Measurements from ENCODE around the gene CAVIN3.
A peak's percentile ranks its signal among the peaks of the same experiment; 100 is the strongest.
"Not testable (repeated sequence)": the region's sequence is repeated elsewhere in the genome, so short reads cannot be mapped to it uniquely, and the experiment has no call there.

Gene CAVIN3

GRCh38 chr11:6312106-6312505 lies 8.2 kb downstream of the CAVIN3 start:
- Mint-ChIP-seq H3K4me1 (peaks cover 8% of the 10 kb centered on the region), H3K36me3 (no peaks in the 10 kb centered on the region), H3K27ac (no peak overlapping the region), H3K27me3 (peaks cover 46% of the 10 kb centered on the region), H3K9me3 (no peaks in the 10 kb centered on the region), H3K4me3 (no peak overlapping the region)
- ATAC-seq, result no peak

GRCh38 chr11:6307876-6308275 lies 12.4 kb downstream of the CAVIN3 start:
- Mint-ChIP-seq H3K4me1 (no peaks in the 10 kb centered on the region), H3K27me3 (peaks cover 28% of the 10 kb centered on the region), H3K9me3 (no peaks in the 10 kb centered on the region), H3K27ac (no peak overlapping the region), H3K36me3 (no peaks in the 10 kb centered on the region), H3K4me3 (no peak overlapping the region)
- no peak for ATAC-seq

GRCh38 chr11:6305297-6305696 lies 15.0 kb downstream of the CAVIN3 start:
- no peaks in the 10 kb centered on the region for H3K36me3 Mint-ChIP-seq
- ATAC-seq, result no peak

GRCh38 chr11:6303661-6304060 lies 16.6 kb downstream of the CAVIN3 start:
- Mint-ChIP-seq H3K36me3 (no peaks in the 10 kb centered on the region), H3K4me3 (no peak overlapping the region), H3K4me1 (no peaks in the 10 kb centered on the region), H3K9me3 (no peaks in the 10 kb centered on the region), H3K27ac (no peak overlapping the region), H3K27me3 (peaks cover 39% of the 10 kb centered on the region)
- ATAC-seq, result no peak

More at GRCh38 chr11:6305297-6305696, 15.0 kb downstream of the CAVIN3 start:
- no peaks in the 10 kb centered on the region for H3K4me1 Mint-ChIP-seq
- H3K27ac Mint-ChIP-seq, result no peak overlapping the region
- H3K27me3 Mint-ChIP-seq, result peaks cover 39% of the 10 kb centered on the region
- no peaks in the 10 kb centered on the region for H3K9me3 Mint-ChIP-seq
- H3K4me3 Mint-ChIP-seq, result no peak overlapping the region

GRCh38 chr11:6301096-6301495 lies 19.2 kb downstream of the CAVIN3 start:
- Mint-ChIP-seq H3K27me3 (peaks cover 23% of the 10 kb centered on the region), H3K4me1 (no peaks in the 10 kb centered on the region), H3K9me3 (no peaks in the 10 kb centered on the region), H3K36me3 (no peaks in the 10 kb centered on the region), H3K4me3 (no peak overlapping the region), H3K27ac (no peak overlapping the region)
- ATAC-seq, result no peak

- Mint-ChIP-seq H3K36me3 (no peaks in the 10 kb centered on the region), H3K9me3 (no peaks in the 10 kb centered on the region), H3K4me3 (no peak overlapping the region), H3K4me1 (no peaks in the 10 kb centered on the region), H3K27me3 (peaks cover 27% of the 10 kb centered on the region), H3K27ac (no peak overlapping the region)
- ATAC-seq, result no peak
Observed at GRCh38 chr11:6300325-6300724, 20.0 kb downstream of the CAVIN3 start.

- Mint-ChIP-seq H3K4me3 (no peak overlapping the region), H3K36me3 (no peaks in the 10 kb centered on the region), H3K4me1 (no peaks in the 10 kb centered on the region), H3K27ac (no peak overlapping the region), H3K27me3 (peaks cover 27% of the 10 kb centered on the region), H3K9me3 (no peaks in the 10 kb centered on the region)
- ATAC-seq, result peak; percentile 66
Observed at GRCh38 chr11:6298605-6299004, 21.7 kb downstream of the CAVIN3 start.

GRCh38 chr11:6297831-6298230 lies 22.5 kb downstream of the CAVIN3 start:
- no peaks in the 10 kb centered on the region for H3K9me3 Mint-ChIP-seq
- H3K27ac Mint-ChIP-seq, result no peak overlapping the region
- H3K4me3 Mint-ChIP-seq, result no peak overlapping the region
- H3K4me1 Mint-ChIP-seq, result no peaks in the 10 kb centered on the region
- H3K36me3 Mint-ChIP-seq, result no peaks in the 10 kb centered on the region
- H3K27me3 Mint-ChIP-seq, result peaks cover 27% of the 10 kb centered on the region
- ATAC-seq, result no peak

- Mint-ChIP-seq H3K27me3 (peaks cover 40% of the 10 kb centered on the region), H3K4me3 (no peak overlapping the region), H3K9me3 (no peaks in the 10 kb centered on the region), H3K27ac (no peak overlapping the region), H3K36me3 (no peaks in the 10 kb centered on the region), H3K4me1 (no peaks in the 10 kb centered on the region)
- ATAC-seq, result no peak
Observed at GRCh38 chr11:6285019-6285418, 35.3 kb downstream of the CAVIN3 start.

GRCh38 chr11:6284250-6284649 lies 36.1 kb downstream of the CAVIN3 start:
- Mint-ChIP-seq H3K36me3 (no peaks in the 10 kb centered on the region), H3K27me3 (peaks cover 34% of the 10 kb centered on the region), H3K27ac (no peak overlapping the region), H3K4me1 (no peaks in the 10 kb centered on the region), H3K9me3 (no peaks in the 10 kb centered on the region), H3K4me3 (no peak overlapping the region)
- ATAC-seq, result no peak

GRCh38 chr11:6283453-6284023 lies 36.8 kb downstream of the CAVIN3 start:
- Mint-ChIP-seq H3K36me3 (no peaks in the 10 kb centered on the region), H3K9me3 (no peaks in the 10 kb centered on the region), H3K27me3 (peaks cover 34% of the 10 kb centered on the region), H3K4me1 (no peaks in the 10 kb centered on the region), H3K4me3 (no peak overlapping the region), H3K27ac (no peak overlapping the region)
- no peak for ATAC-seq

- not testable (repeated sequence) for H3K4me3 Mint-ChIP-seq, H3K4me1 Mint-ChIP-seq, ATAC-seq, H3K36me3 Mint-ChIP-seq, H3K9me3 Mint-ChIP-seq, H3K27ac Mint-ChIP-seq
- H3K27me3 Mint-ChIP-seq, result peaks cover 60% of the 10 kb centered on the region
Observed at GRCh38 chr11:6280809-6281208, 39.5 kb downstream of the CAVIN3 start.

GRCh38 chr11:6273188-6273587 lies 47.1 kb downstream of the CAVIN3 start:
- Mint-ChIP-seq H3K4me1 (no peaks in the 10 kb centered on the region), H3K27ac (no peak overlapping the region), H3K9me3 (peaks cover 4% of the 10 kb centered on the region), H3K36me3 (no peaks in the 10 kb centered on the region), H3K27me3 (peaks cover 83% of the 10 kb centered on the region), H3K4me3 (no peak overlapping the region)
- no peak for ATAC-seq

GRCh38 chr11:6271598-6271997 lies 48.7 kb downstream of the CAVIN3 start:
- H3K36me3 Mint-ChIP-seq, result no peaks in the 10 kb centered on the region
- no peak overlapping the region for H3K27ac Mint-ChIP-seq
- peaks cover 67% of the 10 kb centered on the region for H3K27me3 Mint-ChIP-seq
- peaks cover 3% of the 10 kb centered on the region for H3K9me3 Mint-ChIP-seq
- no peak for ATAC-seq
- H3K4me3 Mint-ChIP-seq, result no peak overlapping the region
- H3K4me1 Mint-ChIP-seq, result no peaks in the 10 kb centered on the region

GRCh38 chr11:6270584-6271246 lies 49.6 kb downstream of the CAVIN3 start:
- H3K4me3 Mint-ChIP-seq, result peak overlapping the region; percentile 27
- H3K4me1 Mint-ChIP-seq, result no peaks in the 10 kb centered on the region
- ATAC-seq, result no peak
- peaks cover 64% of the 10 kb centered on the region for H3K27me3 Mint-ChIP-seq
- no peaks in the 10 kb centered on the region for H3K36me3 Mint-ChIP-seq
- no peak overlapping the region for H3K27ac Mint-ChIP-seq
- H3K9me3 Mint-ChIP-seq, result no peaks in the 10 kb centered on the region

GRCh38 chr11:6269994-6270393 lies 50.3 kb downstream of the CAVIN3 start:
- peaks cover 60% of the 10 kb centered on the region for H3K27me3 Mint-ChIP-seq
- ATAC-seq, result no peak

More at GRCh38 chr11:6269994-6270393, 50.3 kb downstream of the CAVIN3 start:
- H3K4me3 Mint-ChIP-seq, result no peak overlapping the region
- no peak overlapping the region for H3K27ac Mint-ChIP-seq
- no peaks in the 10 kb centered on the region for H3K9me3 Mint-ChIP-seq
- no peaks in the 10 kb centered on the region for H3K36me3 Mint-ChIP-seq
- no peaks in the 10 kb centered on the region for H3K4me1 Mint-ChIP-seq

All from stimulated activated memory B cell treated with anti-CD40 and anti-IgM and Interleukin-4, amounts not matched to agents 10 μg/mL and 1 μg/mL and 100 μg/mL, for 72 hours (primary cell).